Measurements from ENCODE around the gene ZNF804A.

ZNF804A gene

GRCh38 chr2:184692141-184692734 is 93.9 kb downstream of the ZNF804A start:
- Histone ChIP-seq H3K4me3 (IDR thresholded peaks at IDR 0.05; ENCODE audit: insufficient read depth, low read depth, low read length) (no peak overlapping the region), H3K4me2 (no peak overlapping the region), H3K4me1 (ENCODE audit: low read depth, poor library complexity, severe bottlenecking) (peaks cover 30% of the 10 kb centered on the region), H2AFZ (ENCODE audit: low read depth) (no peak overlapping the region), H3K27ac (no peak overlapping the region), H3K36me3 (ENCODE audit: insufficient read depth) (no peaks in the 10 kb centered on the region), H3K27me3 (ENCODE audit: insufficient read depth, low read depth) (no peaks in the 10 kb centered on the region), H4K20me1 (ENCODE audit: insufficient read depth) (no peaks in the 10 kb centered on the region), H3K79me2 (ENCODE audit: insufficient read depth, low read depth) (no peaks in the 10 kb centered on the region; the same call in 1 of the 2 replicates), H3K9ac (no peak overlapping the region)
- TF ChIP-seq CTCF (conservative IDR thresholded peaks at IDR 0.05; ENCODE audit: low read depth, low read length): no peak

- no peaks in the 10 kb centered on the region for H3K27me3 ChIP-seq (ENCODE audit: insufficient read depth, low read depth)
- no peaks in the 10 kb centered on the region for H3K36me3 ChIP-seq (ENCODE audit: insufficient read depth)
- H3K4me2 ChIP-seq: no peak overlapping the region
- peaks cover 42% of the 10 kb centered on the region for H3K4me1 ChIP-seq (ENCODE audit: low read depth, poor library complexity, severe bottlenecking)
- H3K27ac ChIP-seq: no peak overlapping the region
- H4K20me1 ChIP-seq (ENCODE audit: insufficient read depth): no peaks in the 10 kb centered on the region; the same call in 1 of the 2 replicates
- H3K79me2 ChIP-seq (ENCODE audit: insufficient read depth, low read depth): no peaks in the 10 kb centered on the region; the same call in 1 of the 2 replicates
- TF ChIP-seq CTCF (conservative IDR thresholded peaks at IDR 0.05; ENCODE audit: low read depth, low read length): no peak
- no peak overlapping the region for H2AFZ ChIP-seq (ENCODE audit: low read depth)
- H3K9ac ChIP-seq: no peak overlapping the region
- H3K4me3 ChIP-seq (IDR thresholded peaks at IDR 0.05; ENCODE audit: insufficient read depth, low read depth, low read length): no peak overlapping the region
Measured at GRCh38 chr2:184696644-184697043, 98.3 kb downstream of the ZNF804A start.

- Histone ChIP-seq H3K4me1 (ENCODE audit: low read depth, poor library complexity, severe bottlenecking) (peaks cover 24% of the 10 kb centered on the region), H4K20me1 (ENCODE audit: insufficient read depth) (no peaks in the 10 kb centered on the region; the same call in 1 of the 2 replicates), H3K27me3 (ENCODE audit: insufficient read depth, low read depth) (no peaks in the 10 kb centered on the region), H3K36me3 (ENCODE audit: insufficient read depth) (no peaks in the 10 kb centered on the region), H3K27ac (no peak overlapping the region), H3K9ac (no peak overlapping the region), H3K4me3 (IDR thresholded peaks at IDR 0.05; ENCODE audit: insufficient read depth, low read depth, low read length) (no peak overlapping the region), H2AFZ (ENCODE audit: low read depth) (no peak overlapping the region), H3K79me2 (ENCODE audit: insufficient read depth, low read depth) (no peaks in the 10 kb centered on the region; the same call in 1 of the 2 replicates), H3K4me2 (no peak overlapping the region)
- no peak for TF ChIP-seq CTCF (conservative IDR thresholded peaks at IDR 0.05; ENCODE audit: low read depth, low read length)
Measured at GRCh38 chr2:184698476-184698875, 100.1 kb downstream of the ZNF804A start.

- Histone ChIP-seq H3K36me3 (ENCODE audit: insufficient read depth) (no peaks in the 10 kb centered on the region), H3K27me3 (ENCODE audit: insufficient read depth, low read depth) (no peaks in the 10 kb centered on the region), H3K9ac (no peak overlapping the region), H3K4me2 (no peak overlapping the region), H2AFZ (ENCODE audit: low read depth) (no peak overlapping the region), H3K27ac (no peak overlapping the region), H3K4me3 (IDR thresholded peaks at IDR 0.05; ENCODE audit: insufficient read depth, low read depth, low read length) (no peak overlapping the region), H4K20me1 (ENCODE audit: insufficient read depth) (no peaks in the 10 kb centered on the region), H3K79me2 (ENCODE audit: insufficient read depth, low read depth) (no peaks in the 10 kb centered on the region), H3K4me1 (ENCODE audit: low read depth, poor library complexity, severe bottlenecking) (peaks cover 19% of the 10 kb centered on the region)
- no peak for TF ChIP-seq CTCF (conservative IDR thresholded peaks at IDR 0.05; ENCODE audit: low read depth, low read length)
Measured at GRCh38 chr2:184721881-184722280, 123.6 kb downstream of the ZNF804A start.
